H1 (cell line): ENCODE measurements around the gene PI4K2A. TPM values are rescaled to one million over a fixed set of nuclear protein-coding genes. Genes with fewer than 3 reads are reported as not detected.

Experiments used
- CTCF ChIA-PET: fragments of 300-600 bp; sonication (Branson Sonifier 250); formaldehyde crosslinking; loops from one replicate; lab custom pipeline; 2021; ENCODE audit not compliant: partially characterized antibody; lab: Charles Lee
- POLR2A ChIA-PET: fragments of 300-600 bp; sonication (Branson Sonifier 250); formaldehyde crosslinking; loops from one replicate; lab custom pipeline; 2021; ENCODE audit warnings: inconsistent platforms; ENCODE audit not compliant: partially characterized antibody; lab: Charles Lee
- DNase-seq, 2 experiments: peaks; one replicate each; pipeline versions ENCODE4 v3.0.0 to v3.0.0-alpha.2; 2010 to 2022; ENCODE audit warnings: low spot score in 2 of 2, low read depth in 1 of 2, mixed read lengths in 1 of 2
- FAIRE-seq: peaks from 2 replicates; lab custom pipeline; 2011; peaks lifted over from hg19 to GRCh38; lab: Jason Lieb, UNC
- H2AFZ ChIP-seq: 2 replicates; pipeline ENCODE4 v1.8.1; 2012; ENCODE audit warnings: low read length, inconsistent platforms
- H2AK5ac ChIP-seq: 2 replicates; pipeline ENCODE4 v1.6.1; 2013; ENCODE audit warnings: low read depth, low read length
- H2BK120ac ChIP-seq: replicated peaks from 2 replicates; pipeline ENCODE3; 2013; ENCODE audit warnings: low read depth, low read length, inconsistent platforms
- H2BK12ac ChIP-seq: 2 replicates; pipeline ENCODE4 v1.6.1; 2013; ENCODE audit warnings: low read depth, low read length
- H2BK15ac ChIP-seq: 2 replicates; pipeline ENCODE4 v1.6.1; 2013; ENCODE audit warnings: low read length
- H2BK20ac ChIP-seq: 2 replicates; pipeline ENCODE4 v1.6.1; 2013; ENCODE audit warnings: low read length
- H2BK5ac ChIP-seq: 2 replicates; pipeline ENCODE4 v1.6.1; 2013; ENCODE audit warnings: low read depth, low read length
- H3K14ac ChIP-seq: 2 replicates; pipeline ENCODE4 v1.6.1; 2013; ENCODE audit warnings: inconsistent platforms; ENCODE audit not compliant: insufficient read length
- H3K18ac ChIP-seq: 2 replicates; pipeline ENCODE4 v1.6.1; 2013; ENCODE audit warnings: low read length; ENCODE audit errors: extremely low read depth
- H3K23ac ChIP-seq: 2 replicates; pipeline ENCODE4 v1.6.1; 2013; ENCODE audit warnings: inconsistent platforms; ENCODE audit not compliant: insufficient read length
- H3K23me2 ChIP-seq: 2 replicates; pipeline ENCODE4 v1.6.1; 2013; ENCODE audit warnings: low read depth, low read length
- H3K27ac ChIP-seq: 2 replicates; pipeline ENCODE4 v1.6.1; 2011; ENCODE audit warnings: low read depth, low read length, inconsistent platforms
- H3K27me3 ChIP-seq, 4 experiments: replicated peaks in 1 of 4; 1 replicate in 1 of 4; 2 replicates in 3 of 4; pipeline versions ENCODE4 v1.6.1 to v1.8.1; 2011 to 2013; ENCODE audit warnings: low read length in 3 of 4, mild to moderate bottlenecking in 3 of 4, inconsistent platforms in 2 of 4, mixed read lengths in 2 of 4, moderate library complexity in 1 of 4; ENCODE audit not compliant: control insufficient read depth in 3 of 4, insufficient read depth in 3 of 4; ENCODE audit errors: extremely low read depth in 1 of 4
- H3K36me3 ChIP-seq, 4 experiments: 2 replicates each; pipeline versions ENCODE4 v1.6.1 to v1.8.1; 2011 to 2013; ENCODE audit warnings: mild to moderate bottlenecking in 4 of 4, low read length in 3 of 4, moderate library complexity in 2 of 4, control low read depth in 1 of 4, inconsistent platforms in 1 of 4; ENCODE audit not compliant: insufficient read depth in 4 of 4, control insufficient read depth in 2 of 4
- H3K4ac ChIP-seq: replicated peaks from 2 replicates; pipeline ENCODE3; 2013; ENCODE audit warnings: low read length, low read depth, mixed read lengths, inconsistent platforms; ENCODE audit not compliant: insufficient read length
- H3K4me1 ChIP-seq, 4 experiments: replicated peaks in 1 of 4; 1 replicate in 1 of 4; 2 replicates in 3 of 4; pipeline versions ENCODE4 v1.6.1 to v1.8.1; 2011 to 2013; ENCODE audit warnings: low read length in 3 of 4, inconsistent platforms in 2 of 4, mixed read lengths in 1 of 4; ENCODE audit not compliant: insufficient read depth in 4 of 4, control insufficient read depth in 3 of 4
- H3K4me2 ChIP-seq, 2 experiments: 2 replicates each; pipeline versions ENCODE4 v1.6.1 to v1.8.1; 2011 to 2013; ENCODE audit warnings: low read depth in 2 of 2, low read length in 2 of 2, control low read depth in 1 of 2, inconsistent platforms in 1 of 2, mild to moderate bottlenecking in 1 of 2; ENCODE audit not compliant: insufficient read depth in 1 of 2
- H3K4me3 ChIP-seq, 4 experiments: fragments of 200-600, 300-600 bp in 1 of 4; sonication (generic), shearing (Covaris generic), sonication (Bioruptor Twin) in 1 of 4; 2 replicates each; pipeline versions ENCODE4 v1.5.1 to v1.8.1; 2011 to 2016; ENCODE audit warnings: low read length in 4 of 4, low read depth in 3 of 4, control low read depth in 2 of 4, inconsistent platforms in 2 of 4, mild to moderate bottlenecking in 2 of 4, mixed read lengths in 1 of 4, moderate library complexity in 1 of 4; ENCODE audit not compliant: insufficient read depth in 2 of 4; ENCODE audit errors: extremely low read depth in 1 of 4
- H3K56ac ChIP-seq: replicated peaks from 2 replicates; pipeline ENCODE3; 2013; ENCODE audit warnings: low read depth, mild to moderate bottlenecking, mixed read lengths, low read length, inconsistent platforms; ENCODE audit not compliant: insufficient read length
- H3K79me1 ChIP-seq: 2 replicates; pipeline ENCODE4 v1.6.1; 2013; ENCODE audit warnings: low read depth, low read length, control low read depth
- H3K79me2 ChIP-seq, 2 experiments: 2 replicates each; pipeline versions ENCODE4 v1.6.1 to v1.8.1; 2012 to 2013; ENCODE audit warnings: low read length in 2 of 2, mild to moderate bottlenecking in 2 of 2, inconsistent platforms in 1 of 2; ENCODE audit not compliant: insufficient read depth in 2 of 2, control insufficient read depth in 1 of 2
- H3K9ac ChIP-seq, 4 experiments: replicated peaks in 1 of 4; 1 replicate in 1 of 4; 2 replicates in 3 of 4; pipeline versions ENCODE4 v1.6.1 to v1.8.1; 2011 to 2013; ENCODE audit warnings: low read depth in 3 of 4, low read length in 3 of 4, control low read depth in 2 of 4, mild to moderate bottlenecking in 2 of 4, moderate library complexity in 2 of 4, inconsistent platforms in 1 of 4; ENCODE audit errors: extremely low read depth in 1 of 4
- H3K9me3 ChIP-seq, 2 experiments: 2 replicates each; pipeline versions ENCODE4 v1.6.1 to v1.8.1; 2012 to 2013; ENCODE audit warnings: mild to moderate bottlenecking in 2 of 2, moderate library complexity in 2 of 2, control low read depth in 1 of 2, inconsistent platforms in 1 of 2, low read depth in 1 of 2, low read length in 1 of 2, mixed read lengths in 1 of 2; ENCODE audit not compliant: insufficient read depth in 2 of 2
- H4K20me1 ChIP-seq, 2 experiments: replicated peaks in 1 of 2; 2 replicates each; pipeline versions ENCODE3 to v1.8.1; 2011 to 2013; ENCODE audit warnings: inconsistent platforms in 2 of 2, low read length in 2 of 2, mild to moderate bottlenecking in 1 of 2; ENCODE audit not compliant: insufficient read depth in 2 of 2, control insufficient read depth in 1 of 2
- H4K5ac ChIP-seq: 2 replicates; pipeline ENCODE4 v1.6.1; 2013; ENCODE audit warnings: low read length, low read depth, mixed read lengths, inconsistent platforms; ENCODE audit not compliant: insufficient read length
- H4K8ac ChIP-seq: 2 replicates; pipeline ENCODE4 v1.8.0; 2013; ENCODE audit warnings: mild to moderate bottlenecking, moderate library complexity, low read length, inconsistent platforms; ENCODE audit not compliant: insufficient read depth; ENCODE audit errors: extremely low read depth
- H4K91ac ChIP-seq: replicated peaks from 2 replicates; pipeline ENCODE3; 2013; ENCODE audit warnings: low read length, mixed read lengths, inconsistent platforms; ENCODE audit not compliant: insufficient read length
- ASH2L ChIP-seq: fragments of 200-600, 300-600 bp; sonication (generic); IDR thresholded peaks from one replicate; pipeline ENCODE4 v1.7.1; 2017; ENCODE audit warnings: low read length
- CTBP2 ChIP-seq: IDR thresholded peaks from 2 replicates; pipeline ENCODE4 v1.7.0; 2011; ENCODE audit warnings: borderline replicate concordance, mild to moderate bottlenecking, moderate library complexity, mixed read lengths, low read length; ENCODE audit not compliant: insufficient read depth, insufficient read length
- E2F6 ChIP-seq: IDR thresholded peaks from 2 replicates; pipeline ENCODE4 v1.6.1; 2012; ENCODE audit warnings: inconsistent platforms
- GABPA ChIP-seq: IDR thresholded peaks from 2 replicates; pipeline ENCODE4 v1.6.1; 2011; ENCODE audit warnings: mild to moderate bottlenecking, low read length, moderate library complexity, borderline replicate concordance; ENCODE audit not compliant: insufficient read depth
- JUND ChIP-seq: IDR thresholded peaks from 2 replicates; pipeline ENCODE4 v1.6.1; 2011; ENCODE audit warnings: mild to moderate bottlenecking, improper control_type of control experiment, low read length
- KDM4A ChIP-seq: IDR thresholded peaks from one replicate; pipeline ENCODE4 v1.7.1; 2012; ENCODE audit warnings: low read depth, mild to moderate bottlenecking, moderate library complexity, low read length, inconsistent platforms; ENCODE audit not compliant: severe bottlenecking
- MAX ChIP-seq: IDR thresholded peaks from 2 replicates; pipeline ENCODE4 v1.6.1; 2012; ENCODE audit warnings: inconsistent platforms
- NRF1 ChIP-seq: IDR thresholded peaks from 2 replicates; pipeline ENCODE4 v1.6.1; 2011; ENCODE audit warnings: mild to moderate bottlenecking, low read depth, low read length, improper control_type of control experiment
- POLR2AphosphoS5 ChIP-seq: IDR thresholded peaks from 2 replicates; pipeline ENCODE4 v1.6.1; 2011; ENCODE audit warnings: low read depth, low read length
- SIN3A ChIP-seq, 2 experiments: IDR thresholded peaks in 1 of 2; conservative IDR thresholded peaks in 1 of 2; 2 replicates each; pipeline ENCODE4 v1.6.1; 2011 to 2012; ENCODE audit warnings: low read length in 2 of 2, improper control_type of control experiment in 1 of 2, low read depth in 1 of 2, mild to moderate bottlenecking in 1 of 2
- SRF ChIP-seq: IDR thresholded peaks from 2 replicates; pipeline ENCODE4 v1.6.1; 2011; ENCODE audit warnings: mild to moderate bottlenecking, low read depth, low read length, moderate library complexity
- USF2 ChIP-seq: IDR thresholded peaks from 2 replicates; pipeline ENCODE4 v1.6.1; 2011; ENCODE audit warnings: low read length, improper control_type of control experiment
- WGBS, 2 experiments: shearing (Covaris generic) in 1 of 2; methylation state at CpG; one replicate each; pipeline versions ENCODE4 v1.1.6 to v1.1.7; 2013 to 2015; ENCODE audit warnings: low lambda C conversion rate in 2 of 2, mixed read lengths in 2 of 2, inconsistent platforms in 1 of 2, low coverage in 1 of 2, missing lambda C conversion rate in 1 of 2; ENCODE audit not compliant: insufficient replicate concordance in 2 of 2, insufficient coverage in 1 of 2, insufficient read length in 1 of 2; ENCODE audit errors: extremely low coverage in 1 of 2, missing lambda C conversion rate in 1 of 2; 5-methylcytosine and 5-hydroxymethylcytosine counted together
- polyA plus RNA-seq, 7 experiments: library from polyadenylated mRNA; depleted of rRNA in 3 of 7; stranded (reverse) in 5 of 7; unstranded in 2 of 7; fragments of >200 nt in 5 of 7; fragments of 200-250 nt in 2 of 7; gene quantifications; 1 replicate in 5 of 7; 2 replicates in 1 of 7; 4 replicates in 1 of 7; pipeline versions ENCODE4 v1.2.1 to v1.2.3, GENCODE V29; 2011 to 2013; ENCODE audit warnings: missing spikeins in 2 of 7, mixed read lengths in 2 of 7
- total RNA-seq: library from RNA; stranded (reverse); fragmentation: NEBNext Ultra II Directional; extraction: Animal tissue kit (Norgen Biotek cat#: 25700); gene quantifications from 2 replicates; pipeline ENCODE4 v1.2.1, GENCODE V29; 2021

PI4K2A gene
- total and polyA plus RNA-seq, 2 of the 8 experiments (the other 6 are each of a cell fraction or from before 2014, with no cell fraction given), result 20.7 to 21.9 TPM

- Histone ChIP-seq H3K4ac (no peak overlapping the region), H3K4me1 (no peaks in the 10 kb centered on the region), H3K27me3 (no peaks in the 10 kb centered on the region), H3K4me3 (no peak overlapping the region), H2BK20ac (no peak overlapping the region), H2BK5ac (no peak overlapping the region), H2BK120ac (no peak overlapping the region), H3K23me2 (no peaks in the 10 kb centered on the region), H2BK15ac (no peak overlapping the region), H4K91ac (no peak overlapping the region), H2BK12ac (no peak overlapping the region), H3K23ac (no peak overlapping the region), H4K20me1 (peaks cover 0 to 4% of the 10 kb centered on the region in 2 experiments), H3K14ac (no peak overlapping the region), H3K27ac (no peak overlapping the region), H4K8ac (no peak overlapping the region), H3K56ac (no peak overlapping the region), H2AK5ac (no peak overlapping the region), H3K18ac (no peak overlapping the region), H3K36me3 (peaks cover 0 to 3% (median 2%) of the 10 kb centered on the region in 4 experiments; a peak in 1 of 8 replicates), H3K9ac (no peak overlapping the region), H3K79me2 (no peaks in the 10 kb centered on the region), H3K79me1 (no peaks in the 10 kb centered on the region), H4K5ac (no peak overlapping the region), H3K9me3 (no peaks in the 10 kb centered on the region), H2AFZ (no peak overlapping the region), H3K4me2 (no peak overlapping the region)
- CTCF ChIA-PET, result interaction anchor here (0.6 to 12.2 kb wide), 3 partner anchors 31 to 1609 kb away, joined by 3 to 152 read pairs (median 3); partner anchors contain the start of gene ANKRD2
- no peak for FAIRE-seq
- 77% methylated on average over 4 of the region's 4 CpGs; no CpG with 5 or more reads in 1 of the 2 experiments for WGBS, 2 experiments
- DNase-seq, result no peak
- POLR2A ChIA-PET, result interaction anchor here (1.6 kb wide), 1 partner anchor 8 kb away, joined by 5 read pairs; no protein-coding TSS in a partner anchor
- TF ChIP-seq NRF1 (no peak), USF2 (no peak), ASH2L (no peak), MAX (no peak), SRF (no peak), SIN3A (conservative IDR thresholded peaks at IDR 0.05 in 1 of 2, IDR thresholded peaks at IDR 0.05 in 1 of 2; ENCODE audit: low read depth in 1 of 2, low read length in 2 of 2) (no peak), JUND (no peak), E2F6 (no peak), KDM4A (no peak), CTBP2 (no peak), POLR2AphosphoS5 (no peak), GABPA (no peak)
Observed at GRCh38 chr10:97618733-97619132, 21.7 kb upstream of the PI4K2A start.
